HG03439 (cell line): ENCODE measurements around the gene RELCH.
"Not testable (repeated sequence)": the region's sequence is repeated elsewhere in the genome, so short reads cannot be mapped to it uniquely, and the experiment has no call there.

Experiments used
- ATAC-seq: cut with Tn5 transposase; IDR thresholded peaks from one replicate; pipeline ENCODE4 v1.9.1; 2021; ENCODE audit warnings: mild to moderate bottlenecking, moderate library complexity; ENCODE audit not compliant: unreplicated experiment

Gene RELCH, protein sequence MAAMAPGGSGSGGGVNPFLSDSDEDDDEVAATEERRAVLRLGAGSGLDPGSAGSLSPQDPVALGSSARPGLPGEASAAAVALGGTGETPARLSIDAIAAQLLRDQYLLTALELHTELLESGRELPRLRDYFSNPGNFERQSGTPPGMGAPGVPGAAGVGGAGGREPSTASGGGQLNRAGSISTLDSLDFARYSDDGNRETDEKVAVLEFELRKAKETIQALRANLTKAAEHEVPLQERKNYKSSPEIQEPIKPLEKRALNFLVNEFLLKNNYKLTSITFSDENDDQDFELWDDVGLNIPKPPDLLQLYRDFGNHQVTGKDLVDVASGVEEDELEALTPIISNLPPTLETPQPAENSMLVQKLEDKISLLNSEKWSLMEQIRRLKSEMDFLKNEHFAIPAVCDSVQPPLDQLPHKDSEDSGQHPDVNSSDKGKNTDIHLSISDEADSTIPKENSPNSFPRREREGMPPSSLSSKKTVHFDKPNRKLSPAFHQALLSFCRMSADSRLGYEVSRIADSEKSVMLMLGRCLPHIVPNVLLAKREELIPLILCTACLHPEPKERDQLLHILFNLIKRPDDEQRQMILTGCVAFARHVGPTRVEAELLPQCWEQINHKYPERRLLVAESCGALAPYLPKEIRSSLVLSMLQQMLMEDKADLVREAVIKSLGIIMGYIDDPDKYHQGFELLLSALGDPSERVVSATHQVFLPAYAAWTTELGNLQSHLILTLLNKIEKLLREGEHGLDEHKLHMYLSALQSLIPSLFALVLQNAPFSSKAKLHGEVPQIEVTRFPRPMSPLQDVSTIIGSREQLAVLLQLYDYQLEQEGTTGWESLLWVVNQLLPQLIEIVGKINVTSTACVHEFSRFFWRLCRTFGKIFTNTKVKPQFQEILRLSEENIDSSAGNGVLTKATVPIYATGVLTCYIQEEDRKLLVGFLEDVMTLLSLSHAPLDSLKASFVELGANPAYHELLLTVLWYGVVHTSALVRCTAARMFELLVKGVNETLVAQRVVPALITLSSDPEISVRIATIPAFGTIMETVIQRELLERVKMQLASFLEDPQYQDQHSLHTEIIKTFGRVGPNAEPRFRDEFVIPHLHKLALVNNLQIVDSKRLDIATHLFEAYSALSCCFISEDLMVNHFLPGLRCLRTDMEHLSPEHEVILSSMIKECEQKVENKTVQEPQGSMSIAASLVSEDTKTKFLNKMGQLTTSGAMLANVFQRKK

DNA sequence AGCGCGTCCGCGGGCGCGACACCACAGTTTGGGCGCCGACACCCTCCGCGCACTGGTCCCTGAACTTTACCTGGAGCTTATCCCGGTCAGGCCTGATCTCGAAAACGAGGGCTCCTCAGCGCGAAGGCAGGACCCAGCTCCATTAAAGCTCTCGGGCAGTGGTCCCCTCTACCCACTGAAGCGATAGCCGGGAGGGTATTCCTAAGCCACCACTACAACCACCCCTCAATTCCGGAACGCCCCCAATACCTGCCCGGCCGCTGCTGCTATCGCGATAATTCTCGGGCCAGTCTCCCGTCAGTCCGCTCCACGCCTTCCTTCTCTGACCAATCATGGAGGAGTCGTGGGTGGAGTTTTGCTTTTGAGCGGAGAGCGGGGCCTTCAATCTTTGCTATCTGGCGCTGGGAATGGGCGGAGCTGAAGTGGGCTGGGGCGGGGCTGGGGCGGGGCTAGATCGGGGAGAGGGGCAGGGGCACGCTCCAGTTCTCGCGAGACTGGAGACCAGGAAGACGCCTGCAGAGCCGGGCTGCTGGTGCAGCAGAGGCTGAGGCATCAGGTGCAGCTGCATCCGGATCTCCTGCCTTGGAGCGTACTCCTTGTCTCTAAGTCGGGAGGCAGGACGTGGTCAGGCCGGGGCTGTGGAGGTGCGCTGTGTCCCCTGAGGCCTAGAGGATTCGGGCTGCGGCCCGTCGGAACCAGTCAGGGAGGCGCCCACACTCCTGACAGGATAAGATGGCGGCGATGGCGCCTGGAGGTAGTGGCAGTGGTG is at the start of gene RELCH, which contains the start of gene PIGN:
Gene RELCH, plus strand, starts transcription at position 482 of the 769 bp plus-strand sequence. Its CDS starts 251 bp downstream, at position 733.
Gene PIGN, minus strand, starts transcription at position 283 of the 769 bp plus-strand sequence. CDS start 25,703 bp downstream, outside the sequence.
- ATAC-seq, result peak; percentile 92

GRCh38 chr18:62138461-62139235 is 48.4 kb upstream of the RELCH start:
- ATAC-seq, result no peak

DNA sequence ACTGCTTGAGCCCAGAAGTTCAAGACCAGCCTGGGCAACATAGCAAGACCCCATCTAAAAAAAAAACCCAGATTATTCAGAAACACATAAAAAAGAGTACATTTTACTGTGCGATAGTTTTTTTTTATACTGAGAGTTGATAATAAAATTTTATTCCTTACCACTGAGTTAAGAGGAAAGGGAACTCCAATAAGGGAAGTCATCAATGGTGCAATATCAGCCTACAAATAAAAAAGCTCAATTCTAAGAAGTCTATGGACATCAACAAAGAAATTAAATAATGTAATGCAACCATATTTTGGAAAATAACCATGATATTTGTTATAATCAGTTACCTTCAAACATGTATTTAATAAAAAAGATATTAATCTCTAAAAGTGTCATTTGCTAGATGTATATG is 46.8 kb upstream of the RELCH start:
- no peak for ATAC-seq

DNA sequence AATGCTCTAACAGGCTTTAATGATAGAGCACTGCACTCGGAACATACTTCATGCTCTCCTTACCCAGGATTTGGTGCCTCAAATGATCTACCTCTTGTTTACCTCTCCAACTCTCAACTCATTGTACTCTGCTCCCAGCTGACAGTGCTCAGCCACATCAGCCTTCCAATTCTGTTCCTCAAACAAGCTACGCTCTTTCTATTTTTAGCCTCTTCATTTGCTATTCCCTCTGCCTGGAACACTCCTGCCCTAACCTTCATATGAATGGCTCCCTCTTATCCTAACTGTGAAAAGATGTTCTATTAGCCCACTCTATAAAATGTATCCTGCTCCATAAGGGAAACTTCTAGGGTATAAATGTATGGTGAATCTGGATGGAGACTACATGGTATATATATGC is 42.7 kb upstream of the RELCH start:
- no peak for ATAC-seq

DNA sequence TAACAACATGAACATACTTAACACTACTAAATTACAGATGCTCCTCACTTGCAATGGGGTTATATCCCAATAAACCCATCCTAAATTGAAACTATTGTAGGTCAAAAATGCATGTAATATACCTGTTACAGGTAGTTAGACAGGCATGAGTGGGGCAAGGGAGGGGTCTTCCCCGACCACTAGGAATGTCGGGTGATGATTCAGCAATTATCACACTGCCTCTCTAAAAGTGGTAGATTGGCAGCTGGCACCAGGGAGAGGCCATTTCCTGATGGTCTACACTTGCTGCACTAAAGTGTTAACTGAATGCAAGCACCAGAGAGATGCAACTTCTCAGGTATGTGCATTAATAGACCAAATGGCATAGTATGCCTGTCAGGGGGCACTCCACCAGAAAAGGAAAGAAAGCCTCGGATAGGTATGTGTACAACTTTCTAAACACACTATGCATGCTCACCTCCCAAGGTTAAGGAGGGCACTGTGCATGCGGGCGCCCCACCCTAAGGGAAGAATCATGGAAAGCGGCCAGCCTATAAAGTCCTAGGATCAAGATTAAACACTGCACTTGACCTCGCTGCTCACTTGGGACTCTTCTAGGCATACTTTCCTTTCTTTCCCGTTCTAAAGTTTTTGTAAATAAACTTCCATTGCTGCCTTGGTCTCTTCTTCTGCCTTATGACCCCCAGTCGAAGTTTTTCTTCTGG is 35.8 kb upstream of the RELCH start:
- no peak for ATAC-seq

- no peak for ATAC-seq
Measured at GRCh38 chr18:62152844-62153243, 34.2 kb upstream of the RELCH start.

DNA sequence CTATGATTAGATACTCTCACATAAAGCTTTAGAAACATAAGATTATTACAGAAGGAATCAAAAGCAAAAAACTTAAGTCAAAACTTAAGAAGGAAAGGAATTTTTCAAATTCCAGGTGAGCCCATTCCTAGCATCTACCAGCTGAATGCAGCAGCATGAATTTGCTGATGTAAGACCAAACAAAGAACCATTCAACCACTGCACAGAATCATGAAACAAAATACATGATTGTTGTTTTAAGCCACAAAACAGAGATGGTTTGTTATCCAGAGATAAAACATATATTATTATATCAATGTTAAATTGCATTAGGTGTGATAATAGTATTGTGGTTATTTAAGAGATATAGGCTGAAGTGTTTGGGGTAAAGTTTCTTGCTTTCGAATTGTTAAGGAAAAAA is 29.2 kb upstream of the RELCH start:
- no peak for ATAC-seq

- no peak for ATAC-seq
Measured at GRCh38 chr18:62164310-62164709, 22.7 kb upstream of the RELCH start.

- no peak for ATAC-seq
Measured at GRCh38 chr18:62164855-62165487, 22.1 kb upstream of the RELCH start.

DNA sequence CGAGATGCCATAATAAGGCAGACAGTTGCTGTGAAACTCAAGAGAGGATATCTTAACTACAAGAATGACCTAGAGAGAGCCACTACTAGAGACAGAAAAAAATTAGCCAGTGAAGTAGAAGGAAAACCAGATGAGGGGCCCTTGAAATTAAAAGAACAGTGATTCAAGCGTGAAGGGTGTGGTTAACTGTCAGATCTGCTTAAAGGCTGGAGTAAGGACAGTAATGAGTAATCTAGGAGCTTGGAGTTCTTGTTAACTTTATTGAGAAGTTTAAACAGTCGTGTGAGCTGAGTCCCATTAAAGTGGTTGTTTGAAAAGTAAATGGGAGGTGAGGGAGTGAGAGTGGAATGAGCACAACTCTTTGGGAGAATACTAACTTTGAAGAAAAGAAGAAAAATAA is 21.5 kb upstream of the RELCH start:
- no peak for ATAC-seq

DNA sequence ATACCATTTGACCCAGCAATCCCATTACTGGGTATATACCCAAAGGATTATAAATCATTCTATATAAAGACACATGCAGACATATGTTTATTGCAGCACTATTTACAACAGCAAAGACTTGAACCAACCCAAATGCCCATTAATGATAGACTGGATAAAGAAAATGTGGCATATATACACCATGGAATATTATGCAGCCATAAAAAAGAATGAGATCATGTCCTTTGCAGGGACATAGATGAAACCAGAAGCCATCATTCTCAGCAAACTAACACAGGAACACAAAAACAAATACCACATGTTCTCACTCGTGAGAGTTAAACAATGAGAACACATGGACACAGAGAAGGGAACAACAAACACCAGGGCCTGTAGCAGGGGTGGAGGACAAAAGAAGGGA is 20.5 kb upstream of the RELCH start:
- not testable (repeated sequence) for ATAC-seq

DNA sequence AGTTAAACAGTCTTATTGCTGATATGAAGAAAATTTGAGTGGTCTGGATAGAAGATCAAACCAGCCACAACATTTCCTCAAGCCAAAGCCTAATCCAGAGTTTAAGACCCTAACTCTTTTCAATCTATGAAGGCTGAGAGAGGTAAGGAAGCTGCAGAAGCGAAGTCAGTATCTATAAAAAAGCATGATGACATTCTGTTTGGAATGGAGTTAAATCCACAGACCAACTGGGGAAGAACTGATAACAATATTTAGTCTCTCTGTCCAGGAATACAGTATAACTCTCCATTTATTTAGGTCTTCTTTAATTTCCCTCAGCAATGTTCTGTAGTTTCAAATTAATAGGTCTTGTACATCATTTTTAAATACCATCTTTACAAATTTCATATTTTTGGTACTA is 16.2 kb upstream of the RELCH start:
- no peak for ATAC-seq

DNA sequence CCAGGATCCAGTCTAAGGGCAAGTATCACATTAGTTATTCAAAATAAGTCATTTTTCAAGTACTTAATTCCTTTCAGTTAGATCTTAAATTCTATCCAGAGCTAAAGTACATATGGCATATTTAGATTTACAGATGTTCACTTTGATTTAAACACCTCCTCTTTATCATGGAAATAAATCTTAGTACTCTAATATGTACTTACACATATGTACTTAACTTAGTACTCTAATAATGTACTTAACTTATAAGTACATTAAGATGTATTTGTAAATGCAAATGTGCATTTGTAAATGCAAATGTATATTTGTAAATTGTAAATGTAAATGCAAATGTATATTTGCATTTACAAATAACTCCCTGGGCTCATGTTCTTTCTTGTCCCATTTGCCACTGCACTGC is 14.8 kb upstream of the RELCH start:
- ATAC-seq, result no peak

DNA sequence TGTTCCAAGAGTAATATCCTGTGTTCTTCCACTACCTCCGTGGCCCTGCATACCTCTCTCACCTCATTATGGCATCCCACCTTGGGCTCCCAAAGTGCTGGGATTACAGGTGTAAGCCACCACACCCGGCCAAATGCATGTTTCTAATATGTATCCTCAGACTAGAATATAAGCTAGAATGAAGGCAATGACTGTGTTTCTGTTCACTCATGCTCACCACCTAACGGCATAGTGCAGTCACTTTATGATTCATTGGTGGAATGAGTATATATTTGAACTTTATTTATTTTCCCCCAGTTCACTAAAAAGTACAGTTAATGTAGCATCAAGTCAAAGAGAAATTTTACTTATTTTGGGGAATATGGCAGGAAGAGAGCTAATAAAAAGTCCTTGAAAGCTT is 11.5 kb upstream of the RELCH start:
- no peak for ATAC-seq

- no peak for ATAC-seq
Measured at GRCh38 chr18:62177271-62177670, 9.8 kb upstream of the RELCH start.

DNA sequence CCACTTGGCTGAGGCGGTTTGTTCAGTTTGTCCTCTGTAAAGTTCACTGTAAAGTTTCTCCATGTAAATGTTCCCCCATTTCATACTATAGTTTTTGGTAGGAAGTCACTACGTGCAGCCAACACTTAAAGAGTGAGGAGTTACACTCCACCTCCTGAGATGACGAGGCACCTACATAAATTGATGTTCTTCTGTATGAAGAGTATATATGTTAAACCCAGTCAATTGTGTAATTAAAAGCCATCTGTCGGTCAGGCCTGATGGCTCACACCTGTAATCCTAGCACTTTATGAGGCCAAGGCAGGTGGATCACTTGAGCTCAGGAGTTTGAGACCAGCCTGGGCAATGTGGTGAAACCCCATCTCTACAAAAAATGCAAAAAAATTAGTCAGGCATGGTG is 7.8 kb upstream of the RELCH start:
- no peak for ATAC-seq

DNA sequence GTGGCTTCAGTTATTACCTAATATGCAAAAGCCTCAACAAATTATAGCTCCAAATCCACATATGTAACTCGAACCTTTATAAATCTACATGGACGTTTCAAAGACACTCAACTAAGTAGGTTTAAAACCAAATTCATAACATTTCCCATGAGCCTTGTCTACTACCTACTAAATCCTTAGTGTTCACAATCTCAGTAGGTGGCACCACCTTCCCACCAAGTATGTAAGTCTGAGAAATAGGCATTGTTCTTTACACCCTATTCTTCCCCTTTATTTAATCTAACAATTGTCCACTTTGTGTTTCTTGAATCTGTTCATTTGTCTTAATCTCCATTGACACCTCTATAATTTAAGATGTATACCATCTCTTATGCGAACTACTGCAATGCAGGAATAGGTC is 4.8 kb upstream of the RELCH start:
- ATAC-seq, result no peak

GRCh38 chr18:62183578-62184195 is 3.4 kb upstream of the RELCH start:
- no peak for ATAC-seq
